Measurements from ENCODE around the gene FBXO40.

GRCh38 chr3:121601212-121601812 is 8.1 kb downstream of the FBXO40 start:
- TF ChIP-seq CTCF (conservative IDR thresholded peaks at IDR 0.05) (no peak), EZH2 (IDR thresholded peaks at IDR 0.05; ENCODE audit: low read depth) (no peak)
